Measurements from ENCODE around the gene BSPRY. TPM values are rescaled to one million over a fixed set of nuclear protein-coding genes. Genes with fewer than 3 reads are reported as not detected.

BSPRY gene
- total and polyA plus RNA-seq, 2 of the 13 experiments (the other 11 are each of a cell fraction or from before 2014, with no cell fraction given), result 0.09 to 0.26 TPM

DNA sequence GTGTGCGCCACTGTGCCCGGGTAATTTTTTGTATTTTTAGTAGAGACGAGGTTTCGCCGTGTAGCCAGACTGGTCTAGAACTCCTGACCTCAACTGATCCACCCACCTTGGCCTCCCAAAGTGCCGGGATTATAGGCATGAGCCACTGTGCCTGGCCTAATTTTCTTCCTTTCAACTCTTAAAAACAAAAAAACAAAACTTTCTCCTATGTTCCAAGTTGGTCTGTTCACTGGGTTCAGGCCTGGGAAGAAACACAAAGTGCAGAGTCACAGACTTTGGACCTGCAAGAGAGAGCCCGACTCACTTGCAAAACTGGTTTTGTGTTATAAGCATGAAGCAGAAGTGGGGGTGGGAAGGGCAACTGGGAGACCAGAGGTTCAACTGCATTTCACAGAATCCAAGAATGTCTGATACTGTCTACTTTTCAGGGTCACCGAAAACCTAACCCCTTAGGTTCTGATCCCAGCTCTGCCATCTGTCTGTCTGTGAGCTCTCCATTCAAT, 32.6 kb downstream of the BSPRY start (continued):
- TF ChIP-seq, protein P1, sequence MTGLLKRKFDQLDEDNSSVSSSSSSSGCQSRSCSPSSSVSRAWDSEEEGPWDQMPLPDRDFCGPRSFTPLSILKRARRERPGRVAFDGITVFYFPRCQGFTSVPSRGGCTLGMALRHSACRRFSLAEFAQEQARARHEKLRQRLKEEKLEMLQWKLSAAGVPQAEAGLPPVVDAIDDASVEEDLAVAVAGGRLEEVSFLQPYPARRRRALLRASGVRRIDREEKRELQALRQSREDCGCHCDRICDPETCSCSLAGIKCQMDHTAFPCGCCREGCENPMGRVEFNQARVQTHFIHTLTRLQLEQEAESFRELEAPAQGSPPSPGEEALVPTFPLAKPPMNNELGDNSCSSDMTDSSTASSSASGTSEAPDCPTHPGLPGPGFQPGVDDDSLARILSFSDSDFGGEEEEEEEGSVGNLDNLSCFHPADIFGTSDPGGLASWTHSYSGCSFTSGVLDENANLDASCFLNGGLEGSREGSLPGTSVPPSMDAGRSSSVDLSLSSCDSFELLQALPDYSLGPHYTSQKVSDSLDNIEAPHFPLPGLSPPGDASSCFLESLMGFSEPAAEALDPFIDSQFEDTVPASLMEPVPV (CRISPR knock-in tag; IDR thresholded peaks at IDR 0.05), result no peak
- TF ChIP-seq TBX2 (CRISPR knock-in tag; IDR thresholded peaks at IDR 0.05; ENCODE audit: borderline replicate concordance), result no peak
- TF ChIP-seq ZNF674 (CRISPR knock-in tag; IDR thresholded peaks at IDR 0.05; ENCODE audit: low read depth), result no peak
- TF ChIP-seq, protein P2, sequence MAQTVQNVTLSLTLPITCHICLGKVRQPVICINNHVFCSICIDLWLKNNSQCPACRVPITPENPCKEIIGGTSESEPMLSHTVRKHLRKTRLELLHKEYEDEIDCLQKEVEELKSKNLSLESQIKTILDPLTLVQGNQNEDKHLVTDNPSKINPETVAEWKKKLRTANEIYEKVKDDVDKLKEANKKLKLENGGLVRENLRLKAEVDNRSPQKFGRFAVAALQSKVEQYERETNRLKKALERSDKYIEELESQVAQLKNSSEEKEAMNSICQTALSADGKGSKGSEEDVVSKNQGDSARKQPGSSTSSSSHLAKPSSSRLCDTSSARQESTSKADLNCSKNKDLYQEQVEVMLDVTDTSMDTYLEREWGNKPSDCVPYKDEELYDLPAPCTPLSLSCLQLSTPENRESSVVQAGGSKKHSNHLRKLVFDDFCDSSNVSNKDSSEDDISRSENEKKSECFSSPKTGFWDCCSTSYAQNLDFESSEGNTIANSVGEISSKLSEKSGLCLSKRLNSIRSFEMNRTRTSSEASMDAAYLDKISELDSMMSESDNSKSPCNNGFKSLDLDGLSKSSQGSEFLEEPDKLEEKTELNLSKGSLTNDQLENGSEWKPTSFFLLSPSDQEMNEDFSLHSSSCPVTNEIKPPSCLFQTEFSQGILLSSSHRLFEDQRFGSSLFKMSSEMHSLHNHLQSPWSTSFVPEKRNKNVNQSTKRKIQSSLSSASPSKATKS (CRISPR knock-in tag; IDR thresholded peaks at IDR 0.05), result no peak
- no peak for TF ChIP-seq ZNF34 (CRISPR knock-in tag; IDR thresholded peaks at IDR 0.05; ENCODE audit: borderline replicate concordance)
- TF ChIP-seq ZNF777 (CRISPR knock-in tag; IDR thresholded peaks at IDR 0.05), result no peak
- TF ChIP-seq SALL1 (CRISPR knock-in tag; IDR thresholded peaks at IDR 0.05), result peak; percentile 73; the same call in 1 of the 2 replicates
- TF ChIP-seq ZMAT5 (CRISPR knock-in tag; IDR thresholded peaks at IDR 0.05; ENCODE audit: borderline replicate concordance, low read depth), result no peak
- TF ChIP-seq ZNF3 (CRISPR knock-in tag; IDR thresholded peaks at IDR 0.05), result no peak
- TF ChIP-seq GZF1 (CRISPR knock-in tag; IDR thresholded peaks at IDR 0.05), result no peak
- peak; percentile 44; the same call in 1 of the 2 replicates for TF ChIP-seq ZNF614 (CRISPR knock-in tag; IDR thresholded peaks at IDR 0.05; ENCODE audit: borderline replicate concordance)
- TF ChIP-seq MTA3 (CRISPR knock-in tag; IDR thresholded peaks at IDR 0.05), result no peak
- no peak for TF ChIP-seq PHF8 (CRISPR knock-in tag; IDR thresholded peaks at IDR 0.05)
- TF ChIP-seq, protein P3, sequence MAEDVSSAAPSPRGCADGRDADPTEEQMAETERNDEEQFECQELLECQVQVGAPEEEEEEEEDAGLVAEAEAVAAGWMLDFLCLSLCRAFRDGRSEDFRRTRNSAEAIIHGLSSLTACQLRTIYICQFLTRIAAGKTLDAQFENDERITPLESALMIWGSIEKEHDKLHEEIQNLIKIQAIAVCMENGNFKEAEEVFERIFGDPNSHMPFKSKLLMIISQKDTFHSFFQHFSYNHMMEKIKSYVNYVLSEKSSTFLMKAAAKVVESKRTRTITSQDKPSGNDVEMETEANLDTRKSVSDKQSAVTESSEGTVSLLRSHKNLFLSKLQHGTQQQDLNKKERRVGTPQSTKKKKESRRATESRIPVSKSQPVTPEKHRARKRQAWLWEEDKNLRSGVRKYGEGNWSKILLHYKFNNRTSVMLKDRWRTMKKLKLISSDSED (CRISPR knock-in tag; IDR thresholded peaks at IDR 0.05), result no peak
- TF ChIP-seq ZMYM2 (CRISPR knock-in tag; IDR thresholded peaks at IDR 0.05), result peak; percentile 67; the same call in 1 of the 2 replicates
- no peak for TF ChIP-seq ZNF724P (CRISPR knock-in tag; IDR thresholded peaks at IDR 0.05; ENCODE audit: borderline replicate concordance)
- TF ChIP-seq, protein P4, sequence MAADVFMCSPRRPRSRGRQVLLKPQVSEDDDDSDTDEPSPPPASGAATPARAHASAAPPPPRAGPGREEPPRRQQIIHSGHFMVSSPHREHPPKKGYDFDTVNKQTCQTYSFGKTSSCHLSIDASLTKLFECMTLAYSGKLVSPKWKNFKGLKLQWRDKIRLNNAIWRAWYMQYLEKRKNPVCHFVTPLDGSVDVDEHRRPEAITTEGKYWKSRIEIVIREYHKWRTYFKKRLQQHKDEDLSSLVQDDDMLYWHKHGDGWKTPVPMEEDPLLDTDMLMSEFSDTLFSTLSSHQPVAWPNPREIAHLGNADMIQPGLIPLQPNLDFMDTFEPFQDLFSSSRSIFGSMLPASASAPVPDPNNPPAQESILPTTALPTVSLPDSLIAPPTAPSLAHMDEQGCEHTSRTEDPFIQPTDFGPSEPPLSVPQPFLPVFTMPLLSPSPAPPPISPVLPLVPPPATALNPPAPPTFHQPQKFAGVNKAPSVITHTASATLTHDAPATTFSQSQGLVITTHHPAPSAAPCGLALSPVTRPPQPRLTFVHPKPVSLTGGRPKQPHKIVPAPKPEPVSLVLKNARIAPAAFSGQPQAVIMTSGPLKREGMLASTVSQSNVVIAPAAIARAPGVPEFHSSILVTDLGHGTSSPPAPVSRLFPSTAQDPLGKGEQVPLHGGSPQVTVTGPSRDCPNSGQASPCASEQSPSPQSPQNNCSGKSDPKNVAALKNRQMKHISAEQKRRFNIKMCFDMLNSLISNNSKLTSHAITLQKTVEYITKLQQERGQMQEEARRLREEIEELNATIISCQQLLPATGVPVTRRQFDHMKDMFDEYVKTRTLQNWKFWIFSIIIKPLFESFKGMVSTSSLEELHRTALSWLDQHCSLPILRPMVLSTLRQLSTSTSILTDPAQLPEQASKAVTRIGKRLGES (CRISPR knock-in tag; IDR thresholded peaks at IDR 0.05; ENCODE audit: borderline replicate concordance), result no peak
- TF ChIP-seq SP2 (CRISPR knock-in tag; IDR thresholded peaks at IDR 0.05), result no peak
- peak; percentile 49; the same call in 1 of the 2 replicates for TF ChIP-seq PATZ1 (CRISPR knock-in tag; IDR thresholded peaks at IDR 0.05)
